Motor neuron (in vitro differentiated cells): ENCODE results near the gene EXOSC5. TPM values are rescaled to one million over a fixed set of nuclear protein-coding genes. Genes with fewer than 3 reads are reported as not detected.
A peak's percentile ranks its signal among the peaks of the same experiment; 100 is the strongest.
"Not testable (repeated sequence)": the region's sequence is repeated elsewhere in the genome, so short reads cannot be mapped to it uniquely, and the experiment has no call there.

Experiments used
- ATAC-seq, 8 experiments: fragments of 200-7000 bp; cut with Tn5 transposase; replicated peaks in 6 of 8; 2 replicates each; pipeline ENCODE4 v1.8.0; 2021; ENCODE audit warnings: mild to moderate bottlenecking in 8 of 8, moderate library complexity in 8 of 8
- H3K27ac ChIP-seq, 2 donors: fragments of 250-450 bp; sonication (Bioruptor Pico); 2 replicates each; pipeline ENCODE4 v1.9.0; 2021; ENCODE audit warnings: antibody characterized with exemption in 2 of 2, mild to moderate bottlenecking in 2 of 2, moderate library complexity in 1 of 2
- H3K4me1 ChIP-seq, 2 donors: fragments of 250-450 bp; sonication (Bioruptor Pico); replicated peaks in 1 of 2; 2 replicates each; pipeline ENCODE4 v1.6.1; 2021; ENCODE audit warnings: antibody characterized with exemption in 2 of 2, mild to moderate bottlenecking in 2 of 2, moderate library complexity in 1 of 2
- H3K4me3 ChIP-seq, 5 donors: fragments of 250-450 bp; sonication (Bioruptor Pico); 2 replicates each; pipeline ENCODE4 v1.9.0; 2021; ENCODE audit warnings: antibody characterized with exemption in 5 of 5, mild to moderate bottlenecking in 5 of 5, moderate library complexity in 4 of 5
- WGBS, 10 experiments: fragments of 450-650 bp; shearing (Covaris generic); methylation state at CpG; one replicate each; pipeline ENCODE4 v1.0.0; 2022; 5-methylcytosine and 5-hydroxymethylcytosine counted together
- in situ Hi-C, 9 experiments: fragments of 400-800 bp; cut with MboI; loops; one replicate each; pipeline ENCODE4 v1.15.0; 2021; ENCODE audit warnings: low sequenced_read_pairs in 9 of 9, low pct_unique_long_range_greater_than_20kb in 2 of 9; ENCODE audit not compliant: unreplicated experiment in 9 of 9
- total RNA-seq, 8 experiments: library from RNA; unstranded; fragments of 300-600 nt; gene quantifications; 2 replicates each; pipeline versions ENCODE4 v1.2.3 to v1.2.4, GENCODE V29; 2022

The EXOSC5 gene
- total RNA-seq, 8 experiments from 2014 or later: 14.9 to 61.8 (median 35.6) TPM

DNA sequence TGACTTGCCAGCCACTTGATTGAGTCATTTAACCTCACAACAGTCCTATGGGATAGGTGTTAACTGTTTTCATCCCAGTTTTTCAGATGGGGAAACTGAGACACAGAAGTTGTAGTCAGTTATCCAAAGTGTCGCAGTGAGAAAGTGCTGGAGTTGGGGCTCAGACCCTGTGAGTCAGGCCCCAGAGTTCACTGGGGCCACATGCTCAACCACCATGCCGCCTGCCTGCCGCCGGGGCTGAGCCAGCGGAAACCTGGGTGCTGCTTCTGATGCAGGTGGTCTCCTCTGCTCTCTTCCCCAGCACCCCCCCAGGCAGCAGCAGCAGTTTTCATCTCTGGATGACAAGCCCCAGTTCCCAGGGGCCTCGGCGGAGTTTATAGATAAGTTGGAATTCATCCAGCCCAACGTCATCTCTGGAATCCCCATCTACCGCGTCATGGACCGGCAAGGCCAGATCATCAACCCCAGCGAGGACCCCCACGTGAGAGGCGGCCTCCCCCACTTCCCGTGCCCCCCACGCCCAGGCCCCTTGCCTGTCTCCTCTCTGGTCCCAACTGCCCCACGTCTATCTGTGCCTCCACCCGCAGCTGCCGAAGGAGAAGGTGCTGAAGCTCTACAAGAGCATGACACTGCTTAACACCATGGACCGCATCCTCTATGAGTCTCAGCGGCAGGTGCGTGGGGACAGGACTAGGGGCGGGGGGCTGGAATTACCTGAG, 13.3 kb upstream of the EXOSC5 start:
- no peak overlapping the region for H3K27ac ChIP-seq
- no peaks in the 10 kb centered on the region for H3K4me1 ChIP-seq
- in situ Hi-C loops: no loop called here
- H3K4me3 ChIP-seq: no peak overlapping the region
- ATAC-seq: no peak
- WGBS, 10 experiments: 82 to 100% (median 97%) methylated on average over 1 to 3 of the region's 23 CpGs; no CpG with 5 or more reads in 6 of the 10 experiments

DNA sequence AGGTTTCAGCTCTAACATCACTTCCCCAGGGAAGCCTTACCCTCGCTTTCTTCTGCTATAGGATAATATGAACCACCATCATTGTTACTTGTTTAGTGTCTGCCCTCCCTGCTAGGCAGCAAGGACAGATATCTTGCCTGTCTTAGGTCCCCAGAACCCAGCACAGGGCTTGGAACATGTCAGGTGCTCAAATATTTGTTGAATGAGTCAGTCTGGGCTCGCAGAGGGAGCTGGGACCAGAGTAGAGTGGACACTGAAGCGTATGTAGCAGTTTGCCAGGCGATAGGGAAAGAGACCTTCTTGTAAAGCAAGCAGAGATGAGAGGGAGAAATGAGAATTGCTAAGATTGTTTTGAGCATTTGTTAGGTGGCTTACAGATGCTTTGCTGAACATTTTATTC, 12.1 kb upstream of the EXOSC5 start:
- H3K27ac ChIP-seq: no peak overlapping the region

DNA sequence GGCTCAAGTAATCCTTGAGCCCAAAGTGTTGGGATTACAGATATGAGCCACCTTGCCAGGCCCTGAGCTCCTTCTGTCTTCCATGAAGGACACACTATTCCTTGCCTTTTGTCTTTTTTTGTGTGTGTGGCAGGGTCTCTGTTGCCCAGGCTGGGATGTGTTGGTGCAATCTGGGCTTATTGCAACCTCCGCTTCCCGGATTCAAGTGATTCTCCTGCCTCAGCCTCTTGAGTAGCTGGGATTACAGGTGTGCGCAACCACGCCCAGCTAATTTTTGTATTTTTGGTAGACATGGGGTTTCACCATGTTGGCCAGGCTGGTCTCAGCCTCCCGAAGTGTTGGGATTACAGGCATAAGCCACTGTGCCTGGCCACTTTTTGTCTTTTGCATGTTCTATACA, 11.7 kb upstream of the EXOSC5 start:
- ATAC-seq: peak in 1 of 8 experiments; percentile 9
- H3K4me1 ChIP-seq, in situ Hi-C loops, H3K27ac ChIP-seq, H3K4me3 ChIP-seq: not testable (repeated sequence)
- 78 to 100% (median 83%) methylated on average over 1 to 4 of the region's 5 CpGs; no CpG with 5 or more reads in 3 of the 10 experiments for WGBS, 10 experiments

More for the DNA sequence above, 12.1 kb upstream of the EXOSC5 start:
- peak; percentile 9 to 98 (median 84) for ATAC-seq
- Histone ChIP-seq H3K4me3 (no peak overlapping the region), H3K4me1 (no peaks in the 10 kb centered on the region)
- WGBS, 10 experiments: 33 to 86% (median 68%) methylated on average over 1 to 4 of the region's 4 CpGs; no CpG with 5 or more reads in 1 of the 10 experiments
- in situ Hi-C loops: no loop called here

DNA sequence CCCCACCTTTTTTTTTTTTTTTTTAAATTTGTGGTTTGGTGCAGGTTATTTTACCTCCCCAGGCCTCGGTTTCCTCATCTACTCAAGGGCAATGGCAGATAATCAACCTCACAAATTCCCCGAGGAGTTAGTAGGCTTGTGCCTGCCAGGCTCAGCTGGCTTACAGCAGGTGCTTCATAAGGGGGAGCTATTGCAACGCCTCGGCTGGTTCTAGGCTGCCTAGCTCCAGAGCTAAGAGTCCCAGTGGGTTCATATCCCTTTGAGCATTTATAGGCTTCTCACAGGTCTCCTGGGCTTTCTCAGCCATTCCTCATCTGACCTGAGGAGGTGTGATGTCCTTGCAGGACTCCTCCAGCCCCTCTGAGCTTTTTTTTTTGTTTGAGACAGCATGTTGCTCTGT, 11.1 kb upstream of the EXOSC5 start:
- H3K4me1 ChIP-seq: no peaks in the 10 kb centered on the region
- H3K27ac ChIP-seq: no peak overlapping the region
- 57 to 81% (median 65%) methylated on average over 2 to 4 of the region's 4 CpGs; no CpG with 5 or more reads in 5 of the 10 experiments for WGBS, 10 experiments
- H3K4me3 ChIP-seq: no peak overlapping the region
- no peak for ATAC-seq
- in situ Hi-C loops: no loop called here

DNA sequence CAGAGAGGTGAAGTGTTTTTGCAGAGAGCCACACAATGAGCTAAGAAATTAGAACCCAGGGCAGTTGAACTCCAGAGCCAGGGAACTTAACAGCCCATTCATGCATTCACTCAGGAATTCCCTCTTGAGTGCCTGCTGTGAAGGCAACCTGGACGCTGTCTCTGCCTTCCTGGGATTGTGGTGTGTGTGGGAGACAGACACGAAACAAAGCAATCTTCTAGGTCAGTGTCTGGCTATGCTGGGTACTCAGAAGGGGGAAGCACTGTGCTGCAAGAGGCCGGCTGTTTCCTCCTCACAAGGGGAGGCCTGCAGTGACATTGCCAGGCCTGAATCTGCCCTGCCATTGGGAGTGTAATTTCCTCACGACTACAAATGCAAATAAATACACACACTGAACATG, 10.1 kb upstream of the EXOSC5 start:
- in situ Hi-C loops: no loop called here
- Histone ChIP-seq H3K4me1 (no peaks in the 10 kb centered on the region), H3K4me3 (no peak overlapping the region), H3K27ac (no peak overlapping the region)
- 20 to 82% (median 27%) methylated on average over 1 to 3 of the region's 4 CpGs; no CpG with 5 or more reads in 3 of the 10 experiments for WGBS, 10 experiments
- ATAC-seq: peak in 3 of 8 experiments; percentile 19 to 56 (median 31)

DNA sequence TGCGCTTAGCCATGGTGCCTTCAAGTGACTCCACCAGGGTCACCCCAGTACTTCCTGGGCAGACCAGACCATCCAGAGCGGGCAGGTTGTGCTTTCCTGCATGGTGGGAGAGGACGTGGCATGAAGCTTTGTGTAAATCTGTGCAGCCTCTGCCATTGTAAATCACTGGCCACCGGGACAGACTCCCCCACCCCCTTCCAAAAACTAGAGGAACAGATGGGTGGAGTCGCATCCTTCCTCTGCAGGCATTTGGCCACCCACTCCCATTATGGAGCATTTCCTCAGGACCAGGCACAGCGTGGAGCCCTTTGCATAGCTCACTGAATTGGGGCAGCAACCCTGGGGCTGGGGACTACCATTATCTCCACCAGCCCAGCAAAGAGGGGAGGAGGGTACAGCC, 8.6 kb upstream of the EXOSC5 start:
- no peak for ATAC-seq
- Histone ChIP-seq H3K4me3 (no peak overlapping the region), H3K4me1 (no peaks in the 10 kb centered on the region), H3K27ac (no peak overlapping the region)
- in situ Hi-C loops: no loop called here
- WGBS, 10 experiments: 60 to 94% (median 80%) methylated on average over 1 to 3 of the region's 6 CpGs; no CpG with 5 or more reads in 4 of the 10 experiments

DNA sequence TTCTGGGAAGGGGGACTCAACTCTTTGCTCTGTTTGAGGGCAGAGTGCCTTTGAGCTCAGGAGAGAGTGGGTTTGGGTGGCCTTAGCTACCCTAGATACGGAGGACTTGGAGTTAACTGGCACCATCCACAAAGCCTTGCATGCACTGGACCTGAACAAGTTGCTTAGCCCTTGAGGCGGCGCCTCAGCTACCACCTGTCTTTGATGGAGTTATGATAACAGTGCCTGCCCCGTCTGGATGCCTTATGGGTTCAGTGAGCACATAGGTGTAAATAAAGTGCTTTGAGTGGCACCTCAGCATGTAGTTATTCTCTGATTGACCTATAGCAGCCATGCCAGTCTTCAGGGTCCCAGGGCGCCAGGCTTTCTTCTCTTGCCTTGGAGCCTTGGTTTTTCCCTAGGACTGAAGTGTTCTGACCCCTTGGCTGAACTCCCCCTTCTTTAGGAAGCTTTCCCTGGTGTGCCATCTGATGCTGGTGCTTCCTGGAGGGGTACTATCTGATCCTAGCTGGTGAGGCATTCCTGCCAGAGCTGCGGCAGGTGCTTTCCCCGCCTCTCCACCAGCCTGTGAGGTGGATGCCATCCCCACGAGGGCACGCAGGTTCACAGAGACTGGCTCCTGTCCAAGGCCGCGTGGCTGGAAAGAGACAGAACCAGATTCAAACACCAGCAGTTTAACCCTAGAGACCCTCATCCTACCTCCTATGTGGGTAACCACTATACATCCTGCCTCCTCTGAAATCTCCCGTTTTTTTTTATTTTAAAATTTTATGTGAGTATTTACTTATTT, 6.2 kb upstream of the EXOSC5 start:
- Histone ChIP-seq H3K4me3 (no peak overlapping the region), H3K27ac (no peak overlapping the region), H3K4me1 (peaks cover 6 to 8% of the 10 kb centered on the region in 2 donors)
- in situ Hi-C loops: no loop called here
- no peak for ATAC-seq
- 61 to 100% (median 84%) methylated on average over 1 to 5 of the region's 12 CpGs; no CpG with 5 or more reads in 2 of the 10 experiments for WGBS, 10 experiments

DNA sequence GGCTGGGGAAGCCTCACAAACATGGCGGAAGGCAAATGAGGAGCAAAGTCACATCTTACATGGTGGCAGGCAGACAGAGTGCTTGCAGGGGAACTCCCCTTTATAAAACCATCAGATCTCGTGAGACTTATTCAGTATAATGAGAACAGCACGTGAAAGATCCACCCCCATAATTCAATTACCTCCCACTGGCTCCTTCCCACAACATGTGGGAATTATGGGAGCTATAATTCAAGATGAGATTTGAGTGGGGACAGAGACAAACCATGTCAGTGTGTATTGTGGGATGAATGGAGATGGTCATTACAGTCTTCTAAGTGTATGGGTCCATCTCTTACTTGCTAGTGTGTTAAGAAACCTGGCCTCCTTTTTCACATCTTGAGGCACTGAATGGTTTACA, 4.9 kb upstream of the EXOSC5 start:
- H3K4me1 ChIP-seq: peaks cover 6 to 8% of the 10 kb centered on the region in 2 donors
- ATAC-seq: no peak
- no peak overlapping the region for H3K27ac ChIP-seq
- H3K4me3 ChIP-seq: no peak overlapping the region
- in situ Hi-C loops: no loop called here
- WGBS, 10 experiments: 0 to 100% (median 83%) methylated on average over 1 to 3 of the region's 3 CpGs; no CpG with 5 or more reads in 3 of the 10 experiments

DNA sequence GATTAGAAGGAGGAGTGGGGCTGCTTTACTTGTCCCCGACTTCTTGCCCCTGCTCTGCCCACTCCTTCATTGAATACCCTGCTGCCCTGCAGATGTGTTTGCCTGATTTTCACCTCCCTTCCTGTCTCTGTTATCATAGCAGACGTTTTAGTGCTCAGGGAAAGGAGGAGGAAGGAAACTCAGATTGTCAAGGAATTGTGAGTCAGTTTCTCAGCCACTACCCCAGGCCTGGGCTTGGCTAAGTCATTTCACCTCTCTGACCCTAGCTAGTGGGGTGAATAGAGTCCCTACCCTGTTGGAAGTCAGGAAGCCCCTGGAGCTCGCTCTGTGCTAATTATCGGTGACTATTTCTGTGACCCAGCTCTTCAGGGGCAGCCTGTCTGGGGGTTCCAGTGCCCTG, 4.3 kb upstream of the EXOSC5 start:
- in situ Hi-C loops: no loop called here
- H3K4me1 ChIP-seq: peaks cover 6 to 8% of the 10 kb centered on the region in 2 donors
- no peak for ATAC-seq
- no peak overlapping the region for H3K27ac ChIP-seq
- WGBS, 10 experiments: 0 to 100% (median 17%) methylated on average over 1 to 2 of the region's 4 CpGs; no CpG with 5 or more reads in 4 of the 10 experiments
- no peak overlapping the region for H3K4me3 ChIP-seq

DNA sequence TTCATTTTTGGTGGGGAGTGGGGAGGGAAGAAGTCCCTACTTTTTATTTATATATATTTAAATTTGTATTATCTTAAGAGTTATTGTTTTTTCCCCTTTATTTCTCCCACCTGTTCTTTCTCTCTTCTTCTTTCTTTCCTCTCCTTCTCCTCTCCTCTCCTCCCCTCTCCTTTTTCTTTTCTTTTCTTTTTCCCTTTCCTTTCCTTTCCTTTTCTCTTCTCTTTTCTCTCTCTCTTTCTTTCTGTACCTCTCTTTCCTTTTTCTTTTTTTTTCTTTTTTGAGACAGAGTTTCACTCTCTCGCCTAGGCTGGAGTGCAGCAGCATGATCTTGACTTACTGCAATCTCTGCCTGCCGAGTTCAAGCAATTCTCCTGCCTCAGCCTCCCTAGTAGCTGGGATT, 2.4 kb upstream of the EXOSC5 start:
- no peak overlapping the region for H3K4me3 ChIP-seq
- ATAC-seq: no peak
- WGBS, 10 experiments: 57 to 100% (median 85%) methylated on average over 2 of the region's 2 CpGs; no CpG with 5 or more reads in 1 of the 10 experiments
- in situ Hi-C loops: no loop called here
- H3K4me1 ChIP-seq: peaks cover 11 to 13% of the 10 kb centered on the region in 2 donors
- H3K27ac ChIP-seq: no peak overlapping the region

DNA sequence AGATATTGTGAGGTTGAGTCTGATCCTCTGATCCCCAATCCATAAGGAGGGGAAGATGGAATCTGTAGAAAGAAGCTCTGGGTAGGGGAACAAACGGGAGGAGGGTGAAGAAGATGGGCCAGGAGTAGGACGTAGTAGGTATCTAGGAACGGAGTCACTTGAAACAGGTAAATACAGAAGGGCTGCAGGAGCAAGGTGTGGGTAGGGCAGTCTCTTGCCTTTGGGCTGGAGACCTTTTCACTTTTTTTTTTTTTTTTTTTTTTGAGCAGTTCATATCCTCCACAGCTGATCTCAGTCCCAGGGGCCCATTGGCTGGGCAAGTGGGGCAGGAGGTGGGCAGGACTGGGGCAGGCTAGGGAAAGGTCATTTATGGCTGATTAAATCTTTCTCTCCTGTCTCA, 1.9 kb upstream of the EXOSC5 start:
- ATAC-seq: no peak
- Histone ChIP-seq H3K4me3 (peak overlapping the region in 1 of 5 donors; percentile 97), H3K4me1 (peaks cover 11 to 13% of the 10 kb centered on the region in 2 donors), H3K27ac (no peak overlapping the region)
- WGBS, 10 experiments: 40 to 78% (median 67%) methylated on average over 1 to 3 of the region's 3 CpGs; no CpG with 5 or more reads in 4 of the 10 experiments
- in situ Hi-C loops: no loop called here

DNA sequence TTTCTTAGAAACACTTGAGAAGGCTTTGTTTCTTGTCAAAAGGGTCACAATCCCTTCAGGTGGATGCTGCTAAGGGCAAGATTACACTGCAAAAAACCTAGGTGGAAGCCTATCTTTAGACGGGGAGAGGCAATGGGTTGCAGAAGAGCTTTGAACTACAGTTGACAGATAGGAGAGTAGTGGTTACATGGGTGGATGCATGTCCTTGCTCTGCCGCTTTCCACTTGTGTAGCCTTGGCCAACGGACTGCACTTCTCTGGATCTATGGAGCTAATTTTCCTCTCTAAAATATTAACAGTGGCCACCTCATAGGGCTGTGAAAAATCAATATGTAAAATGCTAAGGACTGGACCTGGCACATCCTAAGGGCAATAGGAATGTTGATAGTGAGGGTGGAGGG, 1.4 kb upstream of the EXOSC5 start:
- 8 to 83% (median 36%) methylated on average over 1 to 3 of the region's 3 CpGs; no CpG with 5 or more reads in 2 of the 10 experiments for WGBS, 10 experiments
- H3K27ac ChIP-seq: peak overlapping the region in 1 of 2 donors; percentile 100
- H3K4me1 ChIP-seq: peaks cover 11 to 13% of the 10 kb centered on the region in 2 donors
- H3K4me3 ChIP-seq: peak overlapping the region; percentile 66 to 99 (median 87)
- in situ Hi-C loops: no loop called here
- ATAC-seq: no peak

DNA sequence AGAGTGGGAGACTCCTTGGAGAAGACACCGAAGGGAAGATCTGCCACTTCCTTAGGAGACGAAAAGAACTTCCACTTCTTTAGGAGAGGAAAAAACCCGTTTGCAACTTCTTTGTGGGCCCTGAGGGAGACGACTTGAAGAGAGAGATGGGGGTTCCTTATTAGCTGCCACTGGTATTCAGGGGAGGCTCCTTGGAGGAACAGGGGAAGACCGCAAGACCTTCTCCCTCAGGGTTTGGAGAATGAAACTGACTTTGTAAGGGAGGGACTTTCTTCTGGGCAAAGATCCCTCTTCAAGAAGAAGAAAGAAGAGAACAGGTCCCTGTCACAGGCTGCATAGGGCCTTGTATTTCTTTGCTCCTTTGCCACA, 875 bp upstream of the EXOSC5 start:
- peak overlapping the region; percentile 99 to 100 for H3K27ac ChIP-seq
- ATAC-seq: peak in 2 of 8 experiments; percentile 2 to 3
- WGBS, 10 experiments: 0 to 4% (median 0%) methylated on average over 1 to 5 of the region's 5 CpGs; no CpG with 5 or more reads in 1 of the 10 experiments
- H3K4me3 ChIP-seq: peak overlapping the region; percentile 66 to 99 (median 87)
- H3K4me1 ChIP-seq: peaks cover 11 to 13% of the 10 kb centered on the region in 2 donors
- in situ Hi-C loops: no loop called here
